ENCODE results near the gene PLB1.

- no peak for TF ChIP-seq TP53 (CRISPR knock-in tag; IDR thresholded peaks at IDR 0.05)
- TF ChIP-seq, protein P1, sequence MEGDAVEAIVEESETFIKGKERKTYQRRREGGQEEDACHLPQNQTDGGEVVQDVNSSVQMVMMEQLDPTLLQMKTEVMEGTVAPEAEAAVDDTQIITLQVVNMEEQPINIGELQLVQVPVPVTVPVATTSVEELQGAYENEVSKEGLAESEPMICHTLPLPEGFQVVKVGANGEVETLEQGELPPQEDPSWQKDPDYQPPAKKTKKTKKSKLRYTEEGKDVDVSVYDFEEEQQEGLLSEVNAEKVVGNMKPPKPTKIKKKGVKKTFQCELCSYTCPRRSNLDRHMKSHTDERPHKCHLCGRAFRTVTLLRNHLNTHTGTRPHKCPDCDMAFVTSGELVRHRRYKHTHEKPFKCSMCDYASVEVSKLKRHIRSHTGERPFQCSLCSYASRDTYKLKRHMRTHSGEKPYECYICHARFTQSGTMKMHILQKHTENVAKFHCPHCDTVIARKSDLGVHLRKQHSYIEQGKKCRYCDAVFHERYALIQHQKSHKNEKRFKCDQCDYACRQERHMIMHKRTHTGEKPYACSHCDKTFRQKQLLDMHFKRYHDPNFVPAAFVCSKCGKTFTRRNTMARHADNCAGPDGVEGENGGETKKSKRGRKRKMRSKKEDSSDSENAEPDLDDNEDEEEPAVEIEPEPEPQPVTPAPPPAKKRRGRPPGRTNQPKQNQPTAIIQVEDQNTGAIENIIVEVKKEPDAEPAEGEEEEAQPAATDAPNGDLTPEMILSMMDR (IDR thresholded peaks at IDR 0.05): no peak
- TF ChIP-seq, protein P2, sequence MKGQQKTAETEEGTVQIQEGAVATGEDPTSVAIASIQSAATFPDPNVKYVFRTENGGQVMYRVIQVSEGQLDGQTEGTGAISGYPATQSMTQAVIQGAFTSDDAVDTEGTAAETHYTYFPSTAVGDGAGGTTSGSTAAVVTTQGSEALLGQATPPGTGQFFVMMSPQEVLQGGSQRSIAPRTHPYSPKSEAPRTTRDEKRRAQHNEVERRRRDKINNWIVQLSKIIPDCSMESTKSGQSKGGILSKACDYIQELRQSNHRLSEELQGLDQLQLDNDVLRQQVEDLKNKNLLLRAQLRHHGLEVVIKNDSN (CRISPR knock-in tag; IDR thresholded peaks at IDR 0.05): no peak
- no peak for TF ChIP-seq MYBL2 (CRISPR knock-in tag; IDR thresholded peaks at IDR 0.05)
- TF ChIP-seq CREB1 (CRISPR knock-in tag; IDR thresholded peaks at IDR 0.05): no peak
- no peak for TF ChIP-seq NR2C2 (CRISPR knock-in tag; IDR thresholded peaks at IDR 0.05)
- TF ChIP-seq FOXJ3 (CRISPR knock-in tag; IDR thresholded peaks at IDR 0.05; ENCODE audit: borderline replicate concordance): no peak
- TF ChIP-seq ELF4 (CRISPR knock-in tag; IDR thresholded peaks at IDR 0.05; ENCODE audit: low read depth): no peak
These were observed 18.8 kb upstream of the PLB1 start for GRCh38 chr2:28477087-28477486.
